HG02970 (cell line): ENCODE results near the gene PDILT.

Experiments used
- ATAC-seq: cut with Tn5 transposase; IDR thresholded peaks from one replicate; pipeline ENCODE4 v1.9.1; 2021; ENCODE audit warnings: mild to moderate bottlenecking, moderate library complexity, moderate number of reproducible peaks; ENCODE audit not compliant: unreplicated experiment, low FRiP score

Gene PDILT

DNA sequence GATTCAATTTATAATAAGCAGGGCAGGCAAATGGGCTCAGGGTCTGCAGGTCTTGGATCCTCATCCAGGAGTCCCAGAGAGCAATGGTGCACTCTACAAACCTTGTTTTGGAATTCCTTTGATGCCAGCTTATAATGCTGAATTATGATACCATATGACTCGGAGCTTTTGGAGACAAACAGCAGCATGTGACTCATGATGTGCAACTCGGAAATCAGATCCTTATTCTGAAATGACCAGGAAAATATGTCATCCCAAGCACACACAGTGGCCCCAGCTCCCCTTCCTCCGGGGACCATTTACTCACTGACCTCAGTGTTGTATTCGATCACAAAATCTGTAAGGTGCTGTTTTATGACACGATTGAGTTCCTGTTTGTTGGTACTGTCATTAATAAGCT lies 31.8 kb downstream of the PDILT start:
- ATAC-seq: no peak

DNA sequence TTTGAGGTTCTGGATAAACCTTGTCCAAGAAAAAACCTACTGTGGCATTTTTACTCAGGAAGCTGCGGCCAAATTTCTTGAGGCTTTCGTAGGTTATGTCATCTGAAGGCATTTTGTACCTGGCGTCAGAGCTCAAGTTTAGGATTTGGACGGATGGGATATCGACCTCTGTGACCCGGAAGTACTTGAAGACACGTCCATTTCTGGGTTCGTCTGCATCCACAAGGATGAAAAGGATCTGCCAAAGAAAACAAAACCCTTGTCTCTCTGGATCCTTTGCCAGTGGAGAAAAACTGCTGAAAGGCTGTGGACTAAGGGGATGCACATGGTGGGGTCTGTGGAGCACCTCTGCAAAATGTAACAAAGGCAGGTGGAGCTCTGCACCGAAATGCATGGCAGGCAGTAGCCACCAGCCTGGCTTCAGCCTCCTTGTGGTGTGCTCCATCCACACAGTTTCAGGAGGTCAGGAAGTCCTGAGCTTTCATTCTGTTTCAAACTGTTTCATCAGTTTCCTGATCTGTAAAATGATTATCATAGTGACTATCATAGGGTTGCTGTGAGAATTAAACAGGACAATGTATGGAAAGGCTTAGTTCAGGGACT lies 35.0 kb downstream of the PDILT start:
- ATAC-seq: no peak

DNA sequence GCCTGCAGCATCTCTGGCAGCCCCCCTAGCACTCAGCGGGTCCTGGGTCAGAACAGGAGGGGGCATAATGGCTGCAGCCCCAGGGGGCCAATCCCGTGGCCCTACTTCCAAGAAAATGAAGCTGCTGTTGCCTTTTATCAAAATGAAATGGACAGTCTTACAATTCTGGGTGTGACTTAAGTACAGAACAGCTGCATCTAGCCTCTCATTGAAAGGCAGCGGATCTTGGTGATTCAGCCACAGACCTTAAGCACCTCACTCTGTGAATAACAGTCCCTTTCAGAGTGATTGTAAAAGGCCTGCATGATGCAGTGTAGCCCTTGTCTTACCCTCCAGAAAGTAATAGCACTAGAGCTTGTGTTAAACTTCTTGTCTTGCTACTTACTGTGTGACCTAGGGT lies 40.5 kb downstream of the PDILT start:
- ATAC-seq: no peak

DNA sequence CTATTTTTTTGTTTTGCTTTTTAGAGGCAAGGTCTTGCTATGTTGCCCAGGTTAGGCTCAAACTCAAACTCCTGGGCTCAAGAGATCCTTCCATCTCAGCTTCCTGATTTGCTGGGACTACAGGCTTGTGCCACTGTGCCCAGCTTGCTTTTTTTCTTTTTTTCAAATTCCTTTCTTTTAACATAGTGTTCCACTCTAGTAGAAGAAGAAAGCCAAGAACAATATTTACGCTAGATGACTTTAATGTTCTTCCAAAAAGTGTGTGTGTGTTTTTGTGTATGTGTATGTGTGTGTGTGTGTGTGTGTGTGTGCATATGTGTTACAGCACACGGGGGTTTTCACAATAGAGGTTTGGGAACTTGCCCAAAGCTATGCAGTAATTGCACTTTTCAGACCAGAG lies 41.3 kb downstream of the PDILT start:
- no peak for ATAC-seq

- no peak for ATAC-seq
Measured at GRCh38 chr16:20359997-20360396, 44.5 kb downstream of the PDILT start.

- no peak for ATAC-seq
Measured at GRCh38 chr16:20355114-20355782, 49.3 kb downstream of the PDILT start.

DNA sequence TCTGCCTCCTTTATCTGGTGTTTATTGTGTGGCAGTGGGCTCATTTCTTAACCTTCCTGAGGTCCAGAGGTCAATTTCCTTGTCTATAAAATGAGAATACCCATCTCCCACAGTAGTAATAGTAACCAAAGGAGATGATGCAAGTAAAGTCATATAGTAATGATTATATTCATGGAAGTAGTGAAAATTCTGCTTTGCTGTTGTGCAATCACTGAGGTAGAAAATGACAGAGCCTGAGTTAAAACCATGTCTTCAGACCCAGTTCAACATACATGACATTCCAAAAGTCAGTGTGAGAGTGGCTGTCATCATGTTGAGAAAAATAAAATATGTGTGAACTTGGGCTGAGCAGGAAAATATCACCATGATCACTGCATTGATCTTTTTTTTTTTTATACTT lies 51.2 kb downstream of the PDILT start:
- no peak for ATAC-seq

- ATAC-seq: no peak
Measured at GRCh38 chr16:20352615-20353014, 51.9 kb downstream of the PDILT start, which contains the start of gene UMOD. Gene UMOD, minus strand, starts transcription at chr16:20352715. Its CDS starts 1,978 bp downstream, at chr16:20350737.

DNA sequence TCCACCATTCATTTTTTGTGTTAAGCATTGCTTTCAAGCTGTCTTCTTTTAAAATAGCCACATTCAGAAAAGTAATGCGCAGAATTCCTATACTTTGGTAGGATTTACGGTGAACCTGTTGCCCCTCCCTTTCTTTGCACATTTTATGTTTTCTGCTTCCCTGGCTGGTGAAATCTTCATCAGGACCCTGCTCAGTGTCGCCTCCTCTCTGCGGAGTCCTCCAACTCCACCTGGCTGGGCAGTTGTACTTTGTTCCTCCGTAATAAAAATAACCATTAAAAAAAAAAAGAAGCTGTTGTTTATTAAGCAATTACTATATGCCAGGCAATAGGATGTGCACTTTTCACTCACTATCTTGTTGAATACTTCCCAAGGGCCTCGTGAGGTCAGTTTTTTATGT lies 54.9 kb downstream of the PDILT start:
- no peak for ATAC-seq

- no peak for ATAC-seq
Measured at GRCh38 chr16:20348365-20349185, 56.0 kb downstream of the PDILT start.

- ATAC-seq: no peak
Measured at GRCh38 chr16:20347666-20348364, 56.7 kb downstream of the PDILT start.

GRCh38 chr16:20344611-20345010 lies 59.9 kb downstream of the PDILT start:
- ATAC-seq: no peak

- ATAC-seq: no peak
Measured at GRCh38 chr16:20339744-20340143, 64.8 kb downstream of the PDILT start.

- ATAC-seq: no peak
Measured at GRCh38 chr16:20336955-20337354, 67.6 kb downstream of the PDILT start.

GRCh38 chr16:20334396-20334795 lies 70.1 kb downstream of the PDILT start:
- no peak for ATAC-seq

DNA sequence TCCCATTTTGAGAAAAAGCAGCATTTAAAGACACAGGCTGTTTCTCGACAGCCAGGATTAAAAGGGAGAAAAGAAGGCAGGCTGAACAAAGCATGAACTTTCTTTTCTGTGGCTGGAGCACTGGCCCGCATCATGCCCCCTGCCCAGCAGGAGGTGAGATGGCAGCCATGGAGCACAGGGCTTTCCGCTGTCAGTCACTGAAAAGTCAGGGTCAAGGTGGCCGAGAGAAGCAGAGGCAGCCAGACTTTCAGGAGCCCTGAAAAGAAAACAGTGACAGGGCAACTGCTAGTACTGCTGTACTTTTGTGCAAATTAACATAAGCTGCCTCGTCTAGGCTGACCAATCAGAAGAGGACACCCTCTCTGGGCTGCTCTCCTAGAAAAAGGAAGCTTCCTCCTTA lies 71.4 kb downstream of the PDILT start:
- ATAC-seq: no peak

- ATAC-seq: no peak
Measured at GRCh38 chr16:20332411-20332810, 72.1 kb downstream of the PDILT start.

DNA sequence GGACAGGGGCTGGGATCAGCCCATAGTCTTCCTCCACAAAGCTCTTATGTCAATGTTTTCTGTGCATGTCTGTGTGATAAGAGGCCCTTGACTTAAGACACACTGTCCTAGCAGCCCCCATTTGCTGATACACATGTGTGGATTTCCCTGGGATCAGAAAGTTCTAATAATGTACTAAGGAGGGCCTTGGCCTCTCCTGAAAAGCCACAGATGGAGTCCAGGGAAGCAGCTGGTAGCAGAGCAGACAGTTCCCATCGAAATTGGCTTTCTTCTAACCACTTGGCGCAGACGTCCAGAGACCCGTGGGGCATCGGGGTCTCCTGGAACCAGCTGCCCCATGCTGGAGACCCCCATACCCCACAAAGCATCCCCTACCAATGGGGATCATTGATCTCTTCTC lies 72.9 kb downstream of the PDILT start:
- no peak for ATAC-seq

- ATAC-seq: no peak
Measured at GRCh38 chr16:20329392-20330138, 75.0 kb downstream of the PDILT start.

GRCh38 chr16:20327444-20328041 lies 77.0 kb downstream of the PDILT start, which contains the start of gene GP2:
Gene GP2, minus strand, starts transcription at chr16:20327513. Its CDS starts 1,082 bp downstream, at chr16:20326431.
- ATAC-seq: no peak
